AG09319 (cell line): Measurements from ENCODE around the gene PTPRJ.

Source experiments
- DNase-seq: peaks from one replicate; pipeline ENCODE4 v3.0.0-alpha.2; 2010; ENCODE audit warnings: low read depth; ENCODE audit errors: extremely low read depth
- TF ChIP-seq, protein P1 (sequence below): IDR thresholded peaks from 2 replicates; pipeline ENCODE4 v1.5.1; 2011; ENCODE audit warnings: low read depth, mild to moderate bottlenecking, inconsistent platforms, low read length, moderate library complexity

Gene PTPRJ

DNA sequence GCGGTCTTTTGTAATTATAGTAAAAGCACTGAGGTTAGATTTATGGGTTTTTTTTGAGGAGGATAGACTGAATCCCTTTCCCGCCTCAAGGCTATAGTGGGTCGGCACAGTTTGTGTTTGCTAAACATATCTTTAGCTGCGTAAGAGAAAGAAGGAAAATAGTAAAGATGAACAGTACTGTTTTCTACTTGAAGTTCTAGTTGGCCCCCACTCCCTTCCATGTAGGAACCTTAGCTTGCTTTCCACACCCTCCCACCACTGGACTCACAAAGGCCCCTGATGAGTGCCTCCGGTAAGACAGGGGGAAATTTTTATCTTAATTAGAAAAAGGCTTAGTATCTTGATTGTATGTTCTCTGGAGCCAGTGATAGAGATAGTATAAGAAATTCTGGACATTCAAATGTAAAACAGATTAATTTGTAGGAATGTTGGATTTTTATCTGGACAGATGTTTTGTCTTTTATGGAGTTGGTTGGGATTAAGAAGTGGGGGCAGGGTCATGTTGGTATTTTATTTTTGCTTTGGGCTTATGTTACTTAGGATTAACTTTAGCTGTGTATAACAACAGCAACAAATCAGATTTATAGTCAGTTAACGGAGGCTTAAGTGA, 49.4 kb downstream of the PTPRJ start:
- no peak for DNase-seq
- TF ChIP-seq, protein P1, sequence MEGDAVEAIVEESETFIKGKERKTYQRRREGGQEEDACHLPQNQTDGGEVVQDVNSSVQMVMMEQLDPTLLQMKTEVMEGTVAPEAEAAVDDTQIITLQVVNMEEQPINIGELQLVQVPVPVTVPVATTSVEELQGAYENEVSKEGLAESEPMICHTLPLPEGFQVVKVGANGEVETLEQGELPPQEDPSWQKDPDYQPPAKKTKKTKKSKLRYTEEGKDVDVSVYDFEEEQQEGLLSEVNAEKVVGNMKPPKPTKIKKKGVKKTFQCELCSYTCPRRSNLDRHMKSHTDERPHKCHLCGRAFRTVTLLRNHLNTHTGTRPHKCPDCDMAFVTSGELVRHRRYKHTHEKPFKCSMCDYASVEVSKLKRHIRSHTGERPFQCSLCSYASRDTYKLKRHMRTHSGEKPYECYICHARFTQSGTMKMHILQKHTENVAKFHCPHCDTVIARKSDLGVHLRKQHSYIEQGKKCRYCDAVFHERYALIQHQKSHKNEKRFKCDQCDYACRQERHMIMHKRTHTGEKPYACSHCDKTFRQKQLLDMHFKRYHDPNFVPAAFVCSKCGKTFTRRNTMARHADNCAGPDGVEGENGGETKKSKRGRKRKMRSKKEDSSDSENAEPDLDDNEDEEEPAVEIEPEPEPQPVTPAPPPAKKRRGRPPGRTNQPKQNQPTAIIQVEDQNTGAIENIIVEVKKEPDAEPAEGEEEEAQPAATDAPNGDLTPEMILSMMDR = no peak

- TF ChIP-seq, protein P1 = no peak
- DNase-seq = no peak
These were observed 51.2 kb downstream of the PTPRJ start for GRCh38 chr11:48031602-48032001.

DNA sequence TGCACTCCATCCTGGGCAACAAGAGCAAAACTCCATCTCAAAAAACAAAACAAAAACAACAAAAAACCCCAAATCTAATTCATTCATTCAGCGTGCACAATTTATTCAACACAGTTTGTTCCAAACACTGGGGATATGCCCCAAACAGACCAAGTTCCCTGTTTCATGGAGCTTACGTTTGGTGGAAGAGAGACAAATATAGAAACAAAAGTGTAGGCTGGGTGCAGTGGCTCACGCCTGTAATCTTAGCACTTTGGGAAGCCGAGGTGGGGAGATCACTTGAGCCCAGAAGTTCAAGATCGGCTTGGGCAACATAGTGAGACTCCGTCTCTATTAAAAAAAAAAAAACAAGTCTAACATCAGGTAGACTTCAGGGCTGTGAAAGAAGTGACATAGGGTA, 52.4 kb downstream of the PTPRJ start:
- no peak for DNase-seq
- TF ChIP-seq, protein P1 = no peak

DNA sequence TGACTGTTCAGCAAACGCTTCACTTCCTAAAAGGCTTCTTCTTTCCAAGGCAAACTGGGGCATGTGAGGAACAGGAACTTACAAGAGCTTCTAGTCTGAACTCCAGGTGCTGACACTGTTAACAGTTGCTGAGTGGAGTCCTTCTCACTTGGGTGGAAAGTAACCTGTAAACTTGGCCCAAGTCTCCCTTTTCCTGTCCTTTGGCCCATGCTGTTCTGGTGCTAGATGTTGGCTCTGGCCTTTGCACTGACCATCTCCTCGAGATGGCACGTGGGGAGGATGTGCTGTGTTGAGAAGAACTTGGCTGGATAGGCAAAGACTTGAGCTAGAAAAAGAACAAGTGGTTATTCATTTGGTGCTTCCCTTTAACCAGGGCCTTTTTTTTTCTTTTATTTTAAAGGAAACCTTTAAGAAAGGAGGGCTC, 53.6 kb downstream of the PTPRJ start:
- TF ChIP-seq, protein P1 = no peak
- no peak for DNase-seq

DNA sequence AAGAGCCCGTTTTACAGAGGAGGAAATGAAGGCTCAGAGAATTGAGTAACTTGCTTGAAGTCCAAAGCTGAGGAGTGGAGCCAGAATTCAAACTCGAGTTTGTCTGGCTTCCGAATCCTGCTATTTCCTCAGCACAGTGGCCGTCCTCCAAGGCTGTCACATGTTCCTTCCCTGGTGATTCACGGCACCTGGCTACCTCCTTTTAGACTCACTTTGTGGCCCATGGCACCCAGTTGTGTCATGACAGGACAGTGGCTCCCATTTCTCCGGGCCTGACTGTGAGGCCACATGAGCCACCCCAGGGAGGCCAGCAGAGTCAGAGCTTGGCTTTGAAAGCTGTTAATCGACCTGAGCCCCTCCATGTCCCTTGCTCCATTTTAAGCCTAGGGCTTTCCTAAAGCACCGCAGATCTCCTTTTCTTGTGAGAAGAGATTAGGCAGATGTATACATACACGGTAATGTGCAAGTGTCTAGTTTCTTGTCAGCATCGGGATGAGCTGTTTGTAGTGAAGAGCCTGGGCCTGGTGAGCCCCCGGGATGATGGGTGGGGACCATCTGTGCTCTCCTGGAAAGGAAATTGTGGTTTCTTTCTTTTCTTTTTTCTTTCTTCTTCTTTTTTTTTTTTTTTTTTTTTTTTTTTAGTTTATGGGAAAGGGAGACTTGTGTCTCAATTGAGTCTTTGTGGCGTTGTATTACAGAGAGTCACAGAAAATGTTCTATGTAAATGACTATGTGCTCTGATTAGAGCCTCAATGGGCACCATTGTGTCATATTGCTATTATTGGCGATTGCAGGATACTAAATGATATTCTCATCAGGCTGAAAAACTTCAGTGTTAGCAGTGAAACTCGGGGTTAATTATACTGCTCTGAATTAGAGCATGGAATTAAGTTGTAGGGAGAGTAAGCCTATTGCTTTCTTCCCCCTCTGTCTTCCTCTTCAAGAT, 54.8 kb downstream of the PTPRJ start:
- DNase-seq = no peak
- TF ChIP-seq, protein P1 = no peak

GRCh38 chr11:48036011-48036410, 55.7 kb downstream of the PTPRJ start:
- TF ChIP-seq, protein P1 = no peak
- no peak for DNase-seq

GRCh38 chr11:48036466-48036865, 56.1 kb downstream of the PTPRJ start:
- TF ChIP-seq, protein P1 = no peak
- no peak for DNase-seq
